Naive thymus-derived CD8-positive, alpha-beta T cell (primary cell): Measurements from ENCODE around the gene RPH3AL. TPM values are rescaled to one million over a fixed set of nuclear protein-coding genes. Genes with fewer than 3 reads are reported as not detected.
A peak's percentile ranks its signal among the peaks of the same experiment; 100 is the strongest.
"Not testable (repeated sequence)": the region's sequence is repeated elsewhere in the genome, so short reads cannot be mapped to it uniquely, and the experiment has no call there.

Experiments used
- ATAC-seq, 2 donors: fragments of 150-1000 bp; cut with Tn5 transposase in 1 of 2; sonication (Bioruptor Pico), chemical (Tn5 transposase) in 1 of 2; 1 replicate in 1 of 2; 2 replicates in 1 of 2; pipeline ENCODE4 v1.10.0; 2021; ENCODE audit warnings: mild to moderate bottlenecking in 2 of 2, moderate library complexity in 2 of 2
- POLR2A ChIA-PET: fragments of 350-600 bp; sonication (Branson Sonifier 250); formaldehyde crosslinking; loops from one replicate; lab custom pipeline; 2021; ENCODE audit warnings: antibody characterized with exemption; lab: Charles Lee
- DNase-seq, 10 donors: peaks; one replicate each; pipeline versions ENCODE4 v3.0.0 to v3.0.0-alpha.2; 2020 to 2022
- H3K27ac Mint-ChIP-seq, 10 donors: one replicate each; pipeline ENCODE4 v1.8.0; 2020 to 2022; ENCODE audit warnings: mild to moderate bottlenecking in 10 of 10, mixed read lengths in 10 of 10, moderate library complexity in 4 of 10, inconsistent platforms in 1 of 10
- H3K27me3 Mint-ChIP-seq, 5 donors: one replicate each; pipeline ENCODE4 v1.8.0; 2021 to 2022; ENCODE audit warnings: mixed read lengths in 5 of 5
- H3K36me3 Mint-ChIP-seq, 3 donors: one replicate each; pipeline ENCODE4 v1.8.0; 2020 to 2022; ENCODE audit warnings: mixed read lengths in 3 of 3, mild to moderate bottlenecking in 2 of 3, inconsistent platforms in 1 of 3
- H3K4me1 Mint-ChIP-seq, 4 donors: one replicate each; pipeline ENCODE4 v1.8.0; 2021 to 2022; ENCODE audit warnings: mixed read lengths in 4 of 4
- H3K4me3 Mint-ChIP-seq, 10 donors: one replicate each; pipeline ENCODE4 v1.8.0; 2020 to 2022; ENCODE audit warnings: mild to moderate bottlenecking in 10 of 10, mixed read lengths in 10 of 10, moderate library complexity in 6 of 10, inconsistent platforms in 1 of 10
- H3K9me3 Mint-ChIP-seq, 9 donors: one replicate each; pipeline ENCODE4 v1.8.0; 2020 to 2022; ENCODE audit warnings: mixed read lengths in 9 of 9, mild to moderate bottlenecking in 3 of 9, inconsistent platforms in 1 of 9, moderate library complexity in 1 of 9
- polyA plus RNA-seq, 3 donors: library from polyadenylated mRNA; unstranded; fragments of 300-500 nt; fragmentation: Illumina TruSeq; gene quantifications; one replicate each; pipeline ENCODE4 v1.2.3, GENCODE V29; 2021
- total RNA-seq, 8 experiments: library from RNA in 2 of 8; stranded (reverse) in 2 of 8; gene quantifications; one replicate each; pipeline ENCODE4 v1.2.3 and lab custom pipeline; 2021 to 2026

Gene RPH3AL
- total and polyA plus RNA-seq, 5 experiments from 2014 or later = 1.9 to 30.0 (median 5.7) TPM

- Mint-ChIP-seq H3K4me3 (no peak overlapping the region), H3K4me1 (peaks cover 4 to 11% (median 7%) of the 10 kb centered on the region in 4 donors), H3K36me3 (peaks cover 0 to 3% (median 0%) of the 10 kb centered on the region in 3 donors), H3K27me3 (peaks cover 0 to 8% (median 5%) of the 10 kb centered on the region in 5 donors), H3K9me3 (no peaks in the 10 kb centered on the region), H3K27ac (peak overlapping the region in 1 of 10 donors; percentile 77)
- POLR2A ChIA-PET = no interaction called here
- no peak for DNase-seq
- no peak for ATAC-seq
Measured at GRCh38 chr17:376936-377863, 24.6 kb upstream of the RPH3AL start.

DNA sequence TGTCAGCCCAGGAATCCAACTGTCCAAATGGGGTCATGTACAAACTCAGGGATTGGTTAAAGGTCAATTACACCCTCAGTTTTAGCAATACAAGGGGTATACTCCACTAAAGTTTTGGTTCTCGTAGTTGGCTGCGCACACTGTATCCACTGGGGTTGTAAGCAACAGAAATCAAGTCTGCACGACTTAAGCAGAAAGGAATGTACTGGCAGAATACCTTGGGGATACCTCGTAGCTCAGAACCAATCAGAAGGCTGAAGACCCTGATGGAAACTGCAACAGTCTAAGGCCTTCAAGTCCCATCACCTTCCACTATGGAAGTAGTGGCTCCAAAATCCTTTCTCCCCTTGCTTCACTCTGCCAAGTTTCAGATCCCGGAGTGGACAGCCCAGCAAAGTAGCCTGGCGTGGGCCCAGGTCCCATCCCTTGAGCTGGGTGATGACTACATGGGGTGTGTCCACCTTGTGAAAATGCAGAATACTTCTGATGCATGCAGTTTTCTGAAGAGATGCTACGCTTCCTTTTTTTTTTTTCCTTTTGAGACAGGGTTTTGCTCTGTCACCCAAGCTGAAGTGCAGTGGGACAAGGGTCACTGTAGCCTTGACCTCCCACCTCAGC is 21.1 kb upstream of the RPH3AL start:
- H3K27ac Mint-ChIP-seq = no peak overlapping the region
- ATAC-seq (no peak), DNase-seq (no peak)
- POLR2A ChIA-PET = no interaction called here
- H3K36me3 Mint-ChIP-seq = peaks cover 0 to 3% (median 1%) of the 10 kb centered on the region in 3 donors
- H3K27me3 Mint-ChIP-seq = peaks cover 0 to 5% (median 2%) of the 10 kb centered on the region in 5 donors
- H3K9me3 Mint-ChIP-seq = peaks cover 0 to 4% (median 1%) of the 10 kb centered on the region in 9 donors
- peaks cover 0 to 7% (median 2%) of the 10 kb centered on the region in 4 donors for H3K4me1 Mint-ChIP-seq
- no peak overlapping the region for H3K4me3 Mint-ChIP-seq

GRCh38 chr17:372157-373152 is 19.8 kb upstream of the RPH3AL start:
- H3K36me3 Mint-ChIP-seq = peaks cover 0 to 14% (median 11%) of the 10 kb centered on the region in 3 donors
- DNase-seq (no peak), ATAC-seq (no peak)
- peaks cover 0 to 7% (median 4%) of the 10 kb centered on the region in 4 donors for H3K4me1 Mint-ChIP-seq
- H3K9me3 Mint-ChIP-seq = peaks cover 4 to 14% (median 8%) of the 10 kb centered on the region in 9 donors
- POLR2A ChIA-PET = interaction anchor here (0.6 kb wide), 1 partner anchor 356 kb away, joined by 3 read pairs; no protein-coding TSS in a partner anchor
- peak overlapping the region in 2 of 10 donors; percentile 25 to 28 for H3K27ac Mint-ChIP-seq
- H3K4me3 Mint-ChIP-seq = no peak overlapping the region
- H3K27me3 Mint-ChIP-seq = peaks cover 0 to 5% (median 2%) of the 10 kb centered on the region in 5 donors

- POLR2A ChIA-PET = no interaction called here
- no peak overlapping the region for H3K4me3 Mint-ChIP-seq
- H3K27ac Mint-ChIP-seq = no peak overlapping the region
- ATAC-seq = no peak
- H3K9me3 Mint-ChIP-seq = peaks cover 4 to 14% (median 9%) of the 10 kb centered on the region in 9 donors
- peaks cover 0 to 5% (median 2%) of the 10 kb centered on the region in 5 donors for H3K27me3 Mint-ChIP-seq
- H3K36me3 Mint-ChIP-seq = peaks cover 0 to 14% (median 11%) of the 10 kb centered on the region in 3 donors
- H3K4me1 Mint-ChIP-seq = peaks cover 5 to 12% (median 7%) of the 10 kb centered on the region in 4 donors
- DNase-seq = no peak
Measured at GRCh38 chr17:371583-371982, 19.0 kb upstream of the RPH3AL start.

- Mint-ChIP-seq H3K4me3 (peak overlapping the region in 2 of 10 donors; percentile 5 to 21), H3K4me1 (peaks cover 16 to 35% (median 25%) of the 10 kb centered on the region in 4 donors), H3K36me3 (peaks cover 0 to 14% (median 11%) of the 10 kb centered on the region in 3 donors), H3K9me3 (peaks cover 4 to 14% (median 9%) of the 10 kb centered on the region in 9 donors)
- not testable (repeated sequence) for DNase-seq, ATAC-seq, H3K27me3 Mint-ChIP-seq, H3K27ac Mint-ChIP-seq
- POLR2A ChIA-PET = interaction anchor here (0.6 to 0.7 kb wide), 2 partner anchors 76 to 883 kb away, joined by 3 to 4 read pairs; no protein-coding TSS in a partner anchor
Measured at GRCh38 chr17:367656-368055, 15.0 kb upstream of the RPH3AL start.

DNA sequence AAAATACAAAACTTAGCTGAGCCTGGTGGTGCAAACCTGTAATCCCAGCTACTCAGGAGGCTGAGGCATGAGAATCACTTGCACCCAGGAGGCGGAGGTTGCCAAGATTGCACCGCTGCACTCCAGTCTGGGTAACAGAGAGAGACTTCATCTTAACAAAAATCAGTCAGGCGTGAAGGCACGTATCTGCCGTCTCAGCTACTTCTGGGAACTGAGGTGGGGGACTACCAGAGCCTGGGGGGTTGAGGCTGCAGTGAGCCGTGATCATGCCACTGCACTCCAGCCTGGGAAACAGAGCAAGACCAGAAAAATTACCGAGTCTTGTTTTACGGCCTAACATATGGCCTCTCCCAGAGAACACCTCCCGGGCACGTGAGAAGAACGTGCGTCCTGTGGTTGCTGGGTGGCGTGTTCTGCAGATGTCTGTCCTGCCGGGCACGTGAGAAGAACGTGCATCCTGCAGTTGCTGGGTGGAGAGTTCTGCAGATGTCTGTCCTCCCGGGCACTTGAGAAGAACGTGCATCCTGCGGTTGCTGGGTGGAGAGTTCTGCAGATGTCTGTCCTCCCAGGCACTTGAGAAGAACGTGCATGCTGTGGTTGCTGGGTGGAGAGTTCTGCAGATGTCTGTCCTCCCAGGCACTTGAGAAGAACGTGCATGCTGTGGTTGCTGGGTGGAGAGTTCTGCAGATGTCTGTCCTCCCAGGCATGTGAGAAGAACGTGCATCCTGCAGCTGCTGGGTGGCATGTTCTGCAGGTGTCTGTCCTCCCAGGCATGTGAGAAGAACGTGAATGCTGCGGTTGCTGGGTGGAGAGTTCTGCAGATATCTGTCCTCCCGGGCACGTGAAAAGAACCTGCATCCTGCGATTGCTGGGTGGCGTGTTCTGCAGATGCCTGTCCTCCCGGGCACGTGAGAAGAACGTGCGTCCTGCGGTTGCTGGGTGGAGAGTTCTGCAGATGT is 14.3 kb upstream of the RPH3AL start:
- DNase-seq (peak in 3 of 10 donors; percentile 12 to 36 (median 23)), ATAC-seq (peak in 1 of 2 donors; percentile 38)
- peaks cover 16 to 35% (median 24%) of the 10 kb centered on the region in 4 donors for H3K4me1 Mint-ChIP-seq
- H3K36me3 Mint-ChIP-seq = peaks cover 0 to 12% (median 11%) of the 10 kb centered on the region in 3 donors
- peak overlapping the region in 5 of 10 donors; percentile 2 to 51 (median 43) for H3K4me3 Mint-ChIP-seq
- POLR2A ChIA-PET = interaction anchor here (0.6 to 1.1 kb wide), 2 partner anchors 33 to 883 kb away, joined by 3 to 4 read pairs; no protein-coding TSS in a partner anchor
- H3K27ac Mint-ChIP-seq = peak overlapping the region in 5 of 10 donors; percentile 8 to 59 (median 44)
- H3K9me3 Mint-ChIP-seq = peaks cover 4 to 14% (median 9%) of the 10 kb centered on the region in 9 donors
- not testable (repeated sequence) for H3K27me3 Mint-ChIP-seq

DNA sequence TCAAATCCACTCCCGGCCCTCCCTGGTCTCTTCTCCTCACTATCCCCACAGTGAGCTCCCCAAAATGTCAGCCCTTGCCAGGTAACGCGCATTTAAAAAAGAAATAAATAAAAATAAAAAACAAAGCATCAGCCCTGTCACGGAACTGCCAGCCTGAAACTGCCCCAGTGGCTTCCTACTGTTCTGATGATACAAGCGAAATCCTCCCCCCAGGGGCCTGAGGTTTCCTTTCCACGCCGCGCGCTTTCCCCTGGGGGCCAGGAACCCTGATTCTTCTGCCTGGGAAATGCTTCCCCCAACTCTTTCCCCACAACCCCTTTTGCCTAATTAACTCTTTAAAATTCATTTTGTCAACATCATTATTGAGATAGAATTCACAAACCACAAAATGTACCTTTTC is 12.2 kb upstream of the RPH3AL start:
- peaks cover 16 to 35% (median 24%) of the 10 kb centered on the region in 4 donors for H3K4me1 Mint-ChIP-seq
- ATAC-seq (peak; percentile 53 to 64), DNase-seq (no peak)
- POLR2A ChIA-PET = no interaction called here
- peaks cover 0 to 12% (median 11%) of the 10 kb centered on the region in 3 donors for H3K36me3 Mint-ChIP-seq
- H3K4me3 Mint-ChIP-seq = peak overlapping the region in 6 of 10 donors; percentile 25 to 56 (median 41)
- H3K27ac Mint-ChIP-seq = peak overlapping the region in 4 of 10 donors; percentile 40 to 77 (median 68)
- H3K27me3 Mint-ChIP-seq = peaks cover 0 to 7% (median 0%) of the 10 kb centered on the region in 5 donors
- peaks cover 4 to 14% (median 9%) of the 10 kb centered on the region in 9 donors for H3K9me3 Mint-ChIP-seq

DNA sequence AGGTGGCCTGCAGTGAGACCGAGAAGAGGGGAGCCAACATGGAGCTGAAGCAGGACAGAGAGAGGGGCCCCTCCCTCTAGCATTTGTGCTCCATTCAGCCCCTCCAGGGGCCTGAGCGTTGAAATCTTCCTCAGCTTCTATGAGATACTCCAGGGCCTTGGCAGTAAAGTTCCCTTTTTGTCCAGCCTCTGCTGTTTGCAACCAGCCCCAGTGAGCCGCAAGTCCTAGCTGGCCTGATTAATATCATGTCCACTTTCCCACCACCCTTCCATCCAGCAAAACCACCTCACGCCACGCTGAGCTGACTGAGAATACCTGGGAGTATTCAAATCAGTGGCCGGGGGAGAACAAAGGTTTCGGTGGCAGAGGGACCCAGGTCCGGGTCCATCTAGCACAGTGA is 11.7 kb upstream of the RPH3AL start:
- H3K4me3 Mint-ChIP-seq = peak overlapping the region in 5 of 10 donors; percentile 25 to 56 (median 34)
- H3K36me3 Mint-ChIP-seq = peaks cover 0 to 12% (median 11%) of the 10 kb centered on the region in 3 donors
- peaks cover 15 to 35% (median 23%) of the 10 kb centered on the region in 4 donors for H3K4me1 Mint-ChIP-seq
- peaks cover 0 to 7% (median 0%) of the 10 kb centered on the region in 5 donors for H3K27me3 Mint-ChIP-seq
- H3K9me3 Mint-ChIP-seq = peaks cover 4 to 14% (median 9%) of the 10 kb centered on the region in 9 donors
- DNase-seq (no peak), ATAC-seq (no peak)
- POLR2A ChIA-PET = no interaction called here
- peak overlapping the region in 4 of 10 donors; percentile 60 to 77 (median 70) for H3K27ac Mint-ChIP-seq

GRCh38 chr17:362721-363120 is 10.1 kb upstream of the RPH3AL start:
- peak overlapping the region in 2 of 10 donors; percentile 51 to 55 for H3K27ac Mint-ChIP-seq
- H3K9me3 Mint-ChIP-seq = peaks cover 0 to 5% (median 0%) of the 10 kb centered on the region in 9 donors
- H3K4me3 Mint-ChIP-seq = no peak overlapping the region
- DNase-seq (no peak), ATAC-seq (no peak)
- peaks cover 0 to under 1% (median under 1%) of the 10 kb centered on the region in 3 donors for H3K36me3 Mint-ChIP-seq
- H3K4me1 Mint-ChIP-seq = peaks cover 15 to 31% (median 23%) of the 10 kb centered on the region in 4 donors
- H3K27me3 Mint-ChIP-seq = peaks cover 0 to 7% (median 0%) of the 10 kb centered on the region in 5 donors
- POLR2A ChIA-PET = no interaction called here

- no peak for ATAC-seq
- H3K36me3 Mint-ChIP-seq = no peaks in the 10 kb centered on the region
Measured at GRCh38 chr17:360092-360750, 7.6 kb upstream of the RPH3AL start.

More at GRCh38 chr17:360092-360750, 7.6 kb upstream of the RPH3AL start:
- peak overlapping the region in 2 of 10 donors; percentile 41 to 72 for H3K27ac Mint-ChIP-seq
- no peak overlapping the region for H3K4me3 Mint-ChIP-seq
- POLR2A ChIA-PET = no interaction called here
- peaks cover 8 to 16% (median 12%) of the 10 kb centered on the region in 4 donors for H3K4me1 Mint-ChIP-seq
- no peak for DNase-seq
- H3K9me3 Mint-ChIP-seq = no peaks in the 10 kb centered on the region
- peaks cover 0 to 5% (median 0%) of the 10 kb centered on the region in 5 donors for H3K27me3 Mint-ChIP-seq
